Ovary (tissue), 3 donors: ENCODE data around the gene NLN.

Source experiments
- EP300 ChIP-seq: sonication (generic); formaldehyde crosslinking; IDR thresholded peaks from one replicate; pipeline ENCODE4 v1.6.1; 2017; ENCODE audit warnings: antibody characterized with exemption
- POLR2A ChIP-seq: fragments of 450-650 bp; IDR thresholded peaks from one replicate; pipeline ENCODE4 v1.6.1; 2017; ENCODE audit warnings: antibody characterized with exemption, mild to moderate bottlenecking, moderate library complexity
- TF ChIP-seq, protein P1 (sequence below), 3 donors: fragments of 450-650 bp in 2 of 3; fragments of 200-600 bp in 1 of 3; IDR thresholded peaks; one replicate each; pipeline versions ENCODE4 v1.5.1 to v1.8.0; 2016 to 2022; ENCODE audit warnings: antibody characterized with exemption in 3 of 3, mild to moderate bottlenecking in 1 of 3
- donor health status: DM: no; HTN: no; CAD: no.

DNA sequence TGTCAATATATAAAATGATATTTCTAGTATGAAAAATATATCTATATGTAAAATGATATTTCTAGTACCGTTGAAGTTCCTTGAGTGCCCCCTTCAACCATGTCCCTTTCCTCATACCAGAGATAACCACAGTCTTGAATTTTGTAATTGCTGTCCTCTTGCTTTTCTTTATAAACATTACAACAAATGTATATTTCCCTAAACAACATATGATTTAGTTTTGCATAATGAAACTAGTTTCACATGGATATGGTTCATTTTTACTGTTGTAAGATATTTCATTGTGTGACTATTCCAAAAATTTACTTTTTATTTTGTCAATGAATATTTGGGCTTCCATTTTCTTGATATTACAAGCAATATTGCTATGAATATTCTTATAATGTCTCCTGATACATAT, 14.0 kb downstream of the NLN start:
- TF ChIP-seq, protein P1, sequence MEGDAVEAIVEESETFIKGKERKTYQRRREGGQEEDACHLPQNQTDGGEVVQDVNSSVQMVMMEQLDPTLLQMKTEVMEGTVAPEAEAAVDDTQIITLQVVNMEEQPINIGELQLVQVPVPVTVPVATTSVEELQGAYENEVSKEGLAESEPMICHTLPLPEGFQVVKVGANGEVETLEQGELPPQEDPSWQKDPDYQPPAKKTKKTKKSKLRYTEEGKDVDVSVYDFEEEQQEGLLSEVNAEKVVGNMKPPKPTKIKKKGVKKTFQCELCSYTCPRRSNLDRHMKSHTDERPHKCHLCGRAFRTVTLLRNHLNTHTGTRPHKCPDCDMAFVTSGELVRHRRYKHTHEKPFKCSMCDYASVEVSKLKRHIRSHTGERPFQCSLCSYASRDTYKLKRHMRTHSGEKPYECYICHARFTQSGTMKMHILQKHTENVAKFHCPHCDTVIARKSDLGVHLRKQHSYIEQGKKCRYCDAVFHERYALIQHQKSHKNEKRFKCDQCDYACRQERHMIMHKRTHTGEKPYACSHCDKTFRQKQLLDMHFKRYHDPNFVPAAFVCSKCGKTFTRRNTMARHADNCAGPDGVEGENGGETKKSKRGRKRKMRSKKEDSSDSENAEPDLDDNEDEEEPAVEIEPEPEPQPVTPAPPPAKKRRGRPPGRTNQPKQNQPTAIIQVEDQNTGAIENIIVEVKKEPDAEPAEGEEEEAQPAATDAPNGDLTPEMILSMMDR (IDR thresholded peaks at IDR 0.05) = no peak
- TF ChIP-seq EP300 (no peak), POLR2A (no peak)
